Neuronal stem cell (in vitro differentiated cells): ENCODE results near the gene TBC1D22A.

Experiments used
- DNase-seq: peaks from one replicate; pipeline ENCODE4 v3.0.0-alpha.2; 2013; ENCODE audit warnings: low spot score
- H2AFZ ChIP-seq: one replicate; pipeline ENCODE4 v1.6.1; 2013; ENCODE audit warnings: mild to moderate bottlenecking, low read length, inconsistent platforms
- H2AK5ac ChIP-seq: 2 replicates; pipeline ENCODE4 v1.6.1; 2013; ENCODE audit warnings: low read depth, mild to moderate bottlenecking, inconsistent platforms, low read length, moderate library complexity, mixed read lengths
- H2BK120ac ChIP-seq: 2 replicates; pipeline ENCODE4 v1.6.1; 2013; ENCODE audit warnings: low read depth, mild to moderate bottlenecking, inconsistent platforms, low read length, moderate library complexity, mixed read lengths
- H2BK12ac ChIP-seq: one replicate; pipeline ENCODE4 v1.6.1; 2013; ENCODE audit warnings: low read length, inconsistent platforms
- H2BK15ac ChIP-seq: 2 replicates; pipeline ENCODE4 v1.6.1; 2013; ENCODE audit warnings: mild to moderate bottlenecking, low read length, inconsistent platforms, mixed read lengths
- H2BK5ac ChIP-seq: one replicate; pipeline ENCODE4 v1.6.1; 2013; ENCODE audit warnings: inconsistent platforms, mild to moderate bottlenecking, low read length, moderate library complexity
- H3K14ac ChIP-seq: one replicate; pipeline ENCODE4 v1.6.1; 2013; ENCODE audit warnings: low read length, inconsistent platforms
- H3K18ac ChIP-seq: 2 replicates; pipeline ENCODE4 v1.6.1; 2013; ENCODE audit warnings: low read length, inconsistent platforms
- H3K23ac ChIP-seq: 2 replicates; pipeline ENCODE4 v1.6.1; 2013; ENCODE audit warnings: low read depth, mild to moderate bottlenecking, mixed read lengths, low read length, inconsistent platforms; ENCODE audit not compliant: poor library complexity
- H3K27ac ChIP-seq: replicated peaks from 3 replicates; pipeline ENCODE4 v1.5.1; 2013; ENCODE audit warnings: low read length, inconsistent platforms
- H3K27me3 ChIP-seq, 3 experiments: 2 replicates each; pipeline ENCODE4 v1.6.1; 2013; ENCODE audit warnings: low read length in 3 of 3, mild to moderate bottlenecking in 2 of 3, inconsistent platforms in 1 of 3, low read depth in 1 of 3, mixed read lengths in 1 of 3, moderate library complexity in 1 of 3; ENCODE audit not compliant: control insufficient read depth in 3 of 3, insufficient read depth in 3 of 3
- H3K36me3 ChIP-seq, 2 donors: replicated peaks in 1 of 2; 2 replicates each; pipeline ENCODE4 v1.6.1; 2013; ENCODE audit warnings: low read length in 2 of 2; ENCODE audit not compliant: control insufficient read depth in 2 of 2, insufficient read depth in 2 of 2
- H3K4ac ChIP-seq: 2 replicates; pipeline ENCODE4 v1.6.1; 2013; ENCODE audit warnings: inconsistent platforms, mild to moderate bottlenecking, low read length, moderate library complexity
- H3K4me1 ChIP-seq, 2 donors: 1 replicate in 1 of 2; 2 replicates in 1 of 2; pipeline ENCODE4 v1.6.1; 2013; ENCODE audit warnings: low read length in 2 of 2, low read depth in 1 of 2; ENCODE audit not compliant: control insufficient read depth in 2 of 2, insufficient read depth in 1 of 2
- H3K4me2 ChIP-seq: one replicate; pipeline ENCODE4 v1.6.1; 2013; ENCODE audit warnings: mild to moderate bottlenecking, low read length, inconsistent platforms; ENCODE audit not compliant: insufficient read depth, poor library complexity, severe bottlenecking
- H3K4me3 ChIP-seq, 2 donors: 2 replicates each; pipeline ENCODE4 v1.5.1; 2013; ENCODE audit warnings: low read length in 2 of 2, mild to moderate bottlenecking in 2 of 2, inconsistent platforms in 1 of 2, moderate library complexity in 1 of 2
- H3K79me1 ChIP-seq: one replicate; pipeline ENCODE4 v1.6.1; 2013; ENCODE audit warnings: low read depth, mild to moderate bottlenecking, inconsistent platforms, low read length, moderate library complexity
- H3K9ac ChIP-seq: one replicate; pipeline ENCODE4 v1.6.1; 2013; ENCODE audit warnings: mild to moderate bottlenecking, low read depth, low read length, inconsistent platforms; ENCODE audit not compliant: poor library complexity
- H3K9me3 ChIP-seq, 2 donors: replicated peaks in 1 of 2; 2 replicates each; pipeline versions ENCODE3 to v1.6.1; 2013; ENCODE audit warnings: low read length in 2 of 2, mild to moderate bottlenecking in 2 of 2, inconsistent platforms in 1 of 2, low read depth in 1 of 2, mixed read lengths in 1 of 2, moderate library complexity in 1 of 2; ENCODE audit not compliant: control insufficient read depth in 2 of 2, insufficient read depth in 1 of 2
- H4K8ac ChIP-seq: one replicate; pipeline ENCODE4 v1.6.1; 2013; ENCODE audit warnings: low read depth, mild to moderate bottlenecking, inconsistent platforms, low read length, moderate library complexity
- H4K91ac ChIP-seq: one replicate; pipeline ENCODE4 v1.6.1; 2013; ENCODE audit warnings: low read length, low read depth, mild to moderate bottlenecking, inconsistent platforms; ENCODE audit not compliant: poor library complexity
- WGBS, 2 donors: extraction: QIAGEN DNeasy Blood & Tissue Kit; methylation state at CpG; one replicate each; pipeline ENCODE4 v1.1.7; 2013; ENCODE audit warnings: missing lambda C conversion rate in 2 of 2, mixed read lengths in 1 of 2; ENCODE audit not compliant: insufficient read length in 2 of 2, insufficient replicate concordance in 1 of 2; ENCODE audit errors: extremely low coverage in 2 of 2; 5-methylcytosine and 5-hydroxymethylcytosine counted together

Gene TBC1D22A

DNA sequence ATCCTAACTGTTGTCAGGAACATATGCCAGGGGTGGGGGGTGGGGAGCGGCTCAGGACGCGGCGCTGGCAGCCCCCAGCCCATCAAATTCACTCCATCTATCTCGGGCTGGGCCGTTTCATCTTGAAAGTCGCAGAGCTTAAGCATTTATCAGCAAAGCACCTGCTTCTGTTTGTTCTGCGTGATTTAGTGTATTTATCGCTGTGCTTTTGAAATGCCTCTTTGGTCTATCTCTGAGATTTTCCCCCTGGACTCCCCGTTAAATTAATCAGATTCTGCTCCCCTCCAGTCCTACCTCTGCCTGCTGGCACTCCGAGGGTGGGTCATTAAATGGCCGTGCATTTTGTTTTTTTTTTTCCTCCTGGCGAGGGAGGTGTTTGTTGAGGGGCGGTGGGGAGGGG lies 446.2 kb downstream of the TBC1D22A start:
- H3K4me3 ChIP-seq, result no peak overlapping the region
- H3K4me1 ChIP-seq, result no peaks in the 10 kb centered on the region
- H2AFZ ChIP-seq, result no peak overlapping the region
- H3K14ac ChIP-seq, result no peak overlapping the region
- H3K9ac ChIP-seq, result no peak overlapping the region
- no peak overlapping the region for H2BK15ac ChIP-seq
- peaks cover 0 to 5% (median 0%) of the 10 kb centered on the region in 3 experiments for H3K27me3 ChIP-seq
- no peak overlapping the region for H3K18ac ChIP-seq
- H4K8ac ChIP-seq, result no peak overlapping the region
- H2AK5ac ChIP-seq, result no peak overlapping the region
- no peaks in the 10 kb centered on the region for H3K36me3 ChIP-seq
- peaks cover 2% of the 10 kb centered on the region for H3K79me1 ChIP-seq
- H2BK12ac ChIP-seq, result no peak overlapping the region
- no peak overlapping the region for H3K4ac ChIP-seq
- no peak overlapping the region for H4K91ac ChIP-seq
- H3K9me3 ChIP-seq, result peaks cover 2 to 51% of the 10 kb centered on the region in 2 donors
- no peak overlapping the region for H3K4me2 ChIP-seq
- no peak overlapping the region for H3K23ac ChIP-seq
- WGBS, 2 donors, result no CpG with 5 or more reads among the region's 14 CpGs
- DNase-seq, result no peak
- H2BK5ac ChIP-seq, result no peak overlapping the region
- H2BK120ac ChIP-seq, result no peak overlapping the region
- no peak overlapping the region for H3K27ac ChIP-seq

DNA sequence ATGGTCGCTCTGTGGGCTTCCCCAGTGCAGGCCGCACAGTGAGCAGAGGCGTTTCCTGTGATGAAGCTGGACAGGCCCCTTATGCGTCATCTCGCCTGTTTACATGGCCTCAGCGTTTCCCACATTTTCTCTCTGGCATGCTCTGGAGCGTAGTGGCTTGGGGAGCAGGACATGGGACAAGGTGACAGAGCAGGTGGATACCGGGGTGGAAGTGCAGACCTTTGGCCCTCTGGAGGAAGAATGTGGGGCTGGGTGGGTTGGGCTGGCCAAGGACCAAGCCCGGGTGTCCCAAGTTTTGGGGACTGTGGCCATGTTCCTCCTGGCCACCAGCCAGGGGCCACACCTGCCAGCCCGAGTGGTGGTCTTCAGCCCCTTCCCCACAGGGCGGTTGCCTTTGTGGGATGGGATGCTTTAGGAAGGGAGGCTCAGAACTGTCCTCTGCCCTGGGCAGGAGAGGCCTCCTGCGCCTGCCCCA lies 446.6 kb downstream of the TBC1D22A start:
- no peak for DNase-seq
- WGBS, 2 donors, result no CpG with 5 or more reads among the region's 12 CpGs
- Histone ChIP-seq H3K14ac (no peak overlapping the region), H2AFZ (no peak overlapping the region), H2BK120ac (no peak overlapping the region), H3K79me1 (peaks cover 2% of the 10 kb centered on the region), H3K18ac (no peak overlapping the region), H4K8ac (no peak overlapping the region), H3K36me3 (no peaks in the 10 kb centered on the region), H3K27ac (no peak overlapping the region), H3K4me3 (no peak overlapping the region), H3K23ac (no peak overlapping the region), H3K4me2 (no peak overlapping the region), H2BK5ac (no peak overlapping the region), H3K27me3 (peaks cover 0 to 2% (median under 1%) of the 10 kb centered on the region in 3 experiments), H3K4ac (no peak overlapping the region), H3K9ac (no peak overlapping the region), H2BK12ac (no peak overlapping the region), H2AK5ac (no peak overlapping the region), H3K9me3 (peaks cover 2 to 52% of the 10 kb centered on the region in 2 donors), H2BK15ac (no peak overlapping the region), H4K91ac (no peak overlapping the region), H3K4me1 (no peaks in the 10 kb centered on the region)

DNA sequence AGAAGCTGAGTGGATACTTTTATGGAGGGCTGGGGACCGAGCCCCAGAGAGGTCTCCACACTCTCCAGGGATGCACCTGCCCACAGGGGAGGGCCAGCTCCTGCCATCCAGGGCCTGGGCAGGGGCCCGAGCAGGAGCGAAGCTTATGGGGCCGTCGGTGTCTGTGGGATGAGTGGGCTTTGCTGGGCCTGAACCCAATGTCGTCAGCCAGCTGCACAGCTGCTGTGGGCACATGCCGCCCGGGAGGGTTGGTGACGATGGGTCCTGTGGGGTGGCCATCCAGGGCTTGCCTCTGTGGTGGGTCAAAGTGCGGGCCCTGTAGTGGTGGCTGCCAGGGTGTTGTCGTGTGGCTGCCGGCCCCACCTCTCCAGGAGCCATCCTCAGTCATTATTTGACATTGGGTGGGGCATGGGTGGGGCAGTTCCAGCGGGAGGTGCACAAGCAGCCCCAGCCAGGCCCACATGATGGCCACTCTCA lies 447.1 kb downstream of the TBC1D22A start:
- no peak overlapping the region for H3K4ac ChIP-seq
- peaks cover 2 to 48% of the 10 kb centered on the region in 2 donors for H3K9me3 ChIP-seq
- no peaks in the 10 kb centered on the region for H3K4me1 ChIP-seq
- H2BK120ac ChIP-seq, result no peak overlapping the region
- no peak overlapping the region for H4K91ac ChIP-seq
- H4K8ac ChIP-seq, result no peak overlapping the region
- no peak overlapping the region for H3K23ac ChIP-seq
- H2AK5ac ChIP-seq, result no peak overlapping the region
- no CpG with 5 or more reads among the region's 13 CpGs for WGBS, 2 donors
- no peak for DNase-seq
- H3K36me3 ChIP-seq, result no peaks in the 10 kb centered on the region
- H2AFZ ChIP-seq, result no peak overlapping the region
- no peak overlapping the region for H3K18ac ChIP-seq
- no peak overlapping the region for H3K4me3 ChIP-seq
- H2BK15ac ChIP-seq, result no peak overlapping the region
- H3K79me1 ChIP-seq, result peaks cover 2% of the 10 kb centered on the region
- H3K4me2 ChIP-seq, result no peak overlapping the region
- no peak overlapping the region for H3K9ac ChIP-seq
- H2BK12ac ChIP-seq, result no peak overlapping the region
- H3K27ac ChIP-seq, result no peak overlapping the region
- H3K14ac ChIP-seq, result no peak overlapping the region
- H3K27me3 ChIP-seq, result peaks cover 0 to 1% (median 0%) of the 10 kb centered on the region in 3 experiments
- H2BK5ac ChIP-seq, result no peak overlapping the region

DNA sequence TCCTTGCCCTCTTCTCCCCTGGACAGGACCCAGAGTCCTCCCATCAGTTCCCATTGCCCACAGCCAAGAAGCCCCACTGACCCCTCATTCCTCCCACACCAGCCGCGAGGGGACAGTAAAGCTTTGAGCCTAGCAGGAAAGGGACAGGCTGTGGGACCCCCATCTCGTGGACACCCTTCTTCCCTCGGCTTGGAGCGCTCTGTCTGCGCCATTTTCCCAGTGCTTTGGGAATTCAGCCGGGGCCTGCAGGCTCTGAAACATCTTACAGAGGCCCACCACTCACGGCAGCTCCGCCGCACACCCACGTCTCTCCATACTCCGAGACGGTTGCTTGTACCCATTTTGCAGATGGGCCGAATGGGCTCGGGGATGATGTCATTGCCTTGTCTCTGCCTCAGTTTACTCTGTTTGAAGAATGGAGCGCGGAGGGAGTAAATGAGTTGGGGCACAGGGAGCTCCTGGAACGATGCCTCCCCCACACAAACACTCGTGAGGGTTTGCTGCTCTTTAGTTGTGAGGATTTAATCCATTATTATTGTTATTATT lies 447.7 kb downstream of the TBC1D22A start:
- Histone ChIP-seq H3K4me3 (no peak overlapping the region), H2BK15ac (no peak overlapping the region), H2BK12ac (no peak overlapping the region), H2BK5ac (no peak overlapping the region), H3K79me1 (peaks cover 2% of the 10 kb centered on the region), H3K27ac (no peak overlapping the region), H3K4me2 (no peak overlapping the region), H3K4ac (no peak overlapping the region), H2AFZ (no peak overlapping the region), H3K9ac (no peak overlapping the region), H3K36me3 (no peaks in the 10 kb centered on the region), H2AK5ac (no peak overlapping the region), H3K9me3 (peaks cover 2 to 44% of the 10 kb centered on the region in 2 donors), H3K23ac (no peak overlapping the region), H3K18ac (no peak overlapping the region), H2BK120ac (no peak overlapping the region), H4K91ac (no peak overlapping the region), H3K14ac (no peak overlapping the region), H4K8ac (no peak overlapping the region), H3K27me3 (peaks cover 0 to 1% (median 0%) of the 10 kb centered on the region in 3 experiments), H3K4me1 (no peaks in the 10 kb centered on the region)
- no CpG with 5 or more reads among the region's 19 CpGs for WGBS, 2 donors
- no peak for DNase-seq
